ENCODE data around the gene KRTAP12-3.
"Not testable (repeated sequence)": the region's sequence is repeated elsewhere in the genome, so short reads cannot be mapped to it uniquely, and the experiment has no call there.

Gene KRTAP12-3

GRCh38 chr21:44695641-44696040 is 37.9 kb downstream of the KRTAP12-3 start:
- TF ChIP-seq CTCF (conservative IDR thresholded peaks at IDR 0.05; ENCODE audit: control insufficient read depth, insufficient read depth, low read depth, low read length): no peak
- DNase-seq (ENCODE audit: low read depth): no peak
- H3K4me3 ChIP-seq (ENCODE audit: control insufficient read depth, low read depth, low read length): no peak overlapping the region

GRCh38 chr21:44696572-44696971 is 38.8 kb downstream of the KRTAP12-3 start:
- no peak for DNase-seq (ENCODE audit: low read depth)
- no peak overlapping the region for H3K4me3 ChIP-seq (ENCODE audit: control insufficient read depth, low read depth, low read length)
- TF ChIP-seq CTCF (conservative IDR thresholded peaks at IDR 0.05; ENCODE audit: control insufficient read depth, insufficient read depth, low read depth, low read length): no peak

GRCh38 chr21:44697172-44697810 is 39.6 kb downstream of the KRTAP12-3 start, which contains the start of gene KRTAP10-12:
Gene KRTAP10-12, plus strand, starts transcription at chr21:44697172. Its CDS starts 30 bp downstream, at chr21:44697202.
- DNase-seq (ENCODE audit: low read depth); H3K4me3 ChIP-seq (ENCODE audit: control insufficient read depth, low read depth, low read length): not testable (repeated sequence)

- H3K4me3 ChIP-seq (ENCODE audit: control insufficient read depth, low read depth, low read length): no peak overlapping the region
- no peak for TF ChIP-seq CTCF (conservative IDR thresholded peaks at IDR 0.05; ENCODE audit: control insufficient read depth, insufficient read depth, low read depth, low read length)
- DNase-seq (ENCODE audit: low read depth): no peak
These were observed 40.3 kb downstream of the KRTAP12-3 start for GRCh38 chr21:44697811-44698734.

- TF ChIP-seq CTCF (conservative IDR thresholded peaks at IDR 0.05; ENCODE audit: control insufficient read depth, insufficient read depth, low read depth, low read length): no peak
- H3K4me3 ChIP-seq (ENCODE audit: control insufficient read depth, low read depth, low read length): no peak overlapping the region
- no peak for DNase-seq (ENCODE audit: low read depth)
These were observed 41.8 kb downstream of the KRTAP12-3 start for GRCh38 chr21:44699502-44700001.

GRCh38 chr21:44700101-44701022 is 42.6 kb downstream of the KRTAP12-3 start:
- H3K4me3 ChIP-seq (ENCODE audit: control insufficient read depth, low read depth, low read length): no peak overlapping the region
- no peak for TF ChIP-seq CTCF (conservative IDR thresholded peaks at IDR 0.05; ENCODE audit: control insufficient read depth, insufficient read depth, low read depth, low read length)
- no peak for DNase-seq (ENCODE audit: low read depth)

Data from fibroblast of mammary gland (primary cell).